OCI-LY1 (cell line): ENCODE results near the gene CDH3.

ENCODE experiments used
- H2AFZ ChIP-seq: fragments of 200-600 bp; sonication (generic), shearing (Covaris generic); 2 replicates; pipeline ENCODE4 v1.6.0; 2014; ENCODE audit warnings: antibody characterized with exemption, mild to moderate bottlenecking, low read length
- H3F3A ChIP-seq: fragments of 200-600 bp; sonication (generic), shearing (Covaris generic); 2 replicates; pipeline ENCODE4 v1.6.0; 2014; ENCODE audit warnings: mild to moderate bottlenecking, antibody characterized with exemption, low read length, moderate library complexity; ENCODE audit not compliant: insufficient read depth
- H3K27ac ChIP-seq: fragments of 200-600 bp; sonication (generic); 2 replicates; pipeline ENCODE4 v1.5.1; 2014; ENCODE audit warnings: low read length, mixed run types, mild to moderate bottlenecking, low read depth; ENCODE audit not compliant: poor library complexity, severe bottlenecking
- H3K27me3 ChIP-seq: fragments of 200-600 bp; sonication (generic); 2 replicates; pipeline ENCODE4 v1.6.0; 2014; ENCODE audit warnings: antibody characterized with exemption, mild to moderate bottlenecking, low read length, moderate library complexity; ENCODE audit not compliant: insufficient read depth
- H3K36me3 ChIP-seq: fragments of 200-600 bp; sonication (generic); 2 replicates; pipeline ENCODE4 v1.6.1; 2014; ENCODE audit warnings: mild to moderate bottlenecking, antibody characterized with exemption, low read length, moderate library complexity, mixed read lengths; ENCODE audit not compliant: insufficient read depth
- H3K4me1 ChIP-seq: fragments of 200-600 bp; sonication (generic); 2 replicates; pipeline ENCODE4 v1.5.1; 2014; ENCODE audit warnings: mild to moderate bottlenecking, low read length, moderate library complexity; ENCODE audit not compliant: insufficient read depth, severe bottlenecking
- H3K4me2 ChIP-seq: fragments of 200-600 bp; sonication (generic), shearing (Covaris generic); 2 replicates; pipeline ENCODE4 v1.6.1; 2014; ENCODE audit warnings: low read length
- H3K4me3 ChIP-seq: fragments of 200-600 bp; sonication (generic); 2 replicates; pipeline ENCODE4 v1.5.1; 2014; ENCODE audit warnings: low read length, low read depth, mild to moderate bottlenecking, mixed read lengths; ENCODE audit not compliant: poor library complexity, severe bottlenecking
- H3K79me2 ChIP-seq: fragments of 200-600 bp; shearing (Covaris generic); 2 replicates; pipeline ENCODE4 v1.6.1; 2016; ENCODE audit warnings: mixed run types, low read length, mixed read lengths; ENCODE audit not compliant: insufficient read depth
- H3K9ac ChIP-seq: fragments of 200-600 bp; sonication (generic), shearing (Covaris generic); 2 replicates; pipeline ENCODE4 v1.6.1; 2014; ENCODE audit warnings: mild to moderate bottlenecking, low read length, mixed read lengths
- H3K9me2 ChIP-seq: fragments of 200-600 bp; sonication (generic), shearing (Covaris generic); 2 replicates; pipeline ENCODE4 v1.6.1; 2014; ENCODE audit warnings: low read depth, mild to moderate bottlenecking, low read length, mixed read lengths
- H3K9me3 ChIP-seq: fragments of 200-600 bp; shearing (Covaris generic); 2 replicates; pipeline ENCODE4 v1.6.1; 2014; ENCODE audit warnings: low read length, mixed read lengths
- H4K20me1 ChIP-seq: fragments of 200-600 bp; sonication (generic), shearing (Covaris generic); 2 replicates; pipeline ENCODE4 v1.6.0; 2016; ENCODE audit warnings: mild to moderate bottlenecking, low read length; ENCODE audit not compliant: insufficient read depth
- CTCF ChIP-seq: fragments of 200-600 bp; sonication (generic), shearing (Covaris generic); IDR thresholded peaks from 2 replicates; pipeline ENCODE4 v1.5.1; 2017; ENCODE audit warnings: mild to moderate bottlenecking, antibody characterized with exemption, low read length, moderate library complexity, mixed read lengths
- EZH2 ChIP-seq: fragments of 200-600 bp; sonication (generic), shearing (Covaris generic); IDR thresholded peaks from 2 replicates; pipeline ENCODE4 v1.8.0; 2017; ENCODE audit warnings: borderline replicate concordance, mixed run types, mild to moderate bottlenecking, antibody characterized with exemption, low read length, moderate library complexity, mixed read lengths

Gene CDH3

GRCh38 chr16:68612996-68613395, 32.1 kb upstream of the CDH3 start:
- no peak overlapping the region for H3K27ac ChIP-seq
- no peak overlapping the region for H3K4me2 ChIP-seq
- H3K9ac ChIP-seq, result no peak overlapping the region
- H3K9me3 ChIP-seq, result peaks cover 5% of the 10 kb centered on the region
- TF ChIP-seq EZH2, result no peak
- no peak overlapping the region for H2AFZ ChIP-seq
- no peak overlapping the region for H3K4me3 ChIP-seq
- H3K36me3 ChIP-seq, result no peaks in the 10 kb centered on the region; the same call in 1 of the 2 replicates
- no peaks in the 10 kb centered on the region for H4K20me1 ChIP-seq
- no peaks in the 10 kb centered on the region for H3K9me2 ChIP-seq
- H3K4me1 ChIP-seq, result no peaks in the 10 kb centered on the region
- H3K27me3 ChIP-seq, result 0 out of 2 replicates have a peak, but pooled peaks cover 5% of the 10 kb centered on the region
- H3K79me2 ChIP-seq, result no peaks in the 10 kb centered on the region
- no peaks in the 10 kb centered on the region for H3F3A ChIP-seq

GRCh38 chr16:68617734-68618133, 27.4 kb upstream of the CDH3 start:
- no peaks in the 10 kb centered on the region; the same call in 1 of the 2 replicates for H3K36me3 ChIP-seq
- TF ChIP-seq EZH2, result no peak

GRCh38 chr16:68626557-68626956, 18.6 kb upstream of the CDH3 start:
- Histone ChIP-seq H3K9ac (no peak overlapping the region), H3K4me1 (no peaks in the 10 kb centered on the region), H3K27ac (no peak overlapping the region), H3K4me3 (no peak overlapping the region), H2AFZ (no peak overlapping the region), H3K27me3 (no peaks in the 10 kb centered on the region), H3F3A (no peaks in the 10 kb centered on the region), H3K4me2 (no peak overlapping the region), H3K9me3 (no peaks in the 10 kb centered on the region), H3K36me3 (no peaks in the 10 kb centered on the region), H3K9me2 (no peaks in the 10 kb centered on the region), H4K20me1 (no peaks in the 10 kb centered on the region), H3K79me2 (no peaks in the 10 kb centered on the region)
- TF ChIP-seq EZH2 (no peak), CTCF (no peak)

More at GRCh38 chr16:68617734-68618133, 27.4 kb upstream of the CDH3 start:
- H3K4me2 ChIP-seq, result no peak overlapping the region
- H3K4me1 ChIP-seq, result no peaks in the 10 kb centered on the region
- no peaks in the 10 kb centered on the region for H4K20me1 ChIP-seq
- 0 out of 2 replicates have a peak, but pooled peaks cover 5% of the 10 kb centered on the region for H3K27me3 ChIP-seq
- no peaks in the 10 kb centered on the region for H3K9me2 ChIP-seq
- H3F3A ChIP-seq, result no peaks in the 10 kb centered on the region
- H3K9ac ChIP-seq, result no peak overlapping the region
- H3K4me3 ChIP-seq, result no peak overlapping the region
- no peak overlapping the region for H2AFZ ChIP-seq
- no peaks in the 10 kb centered on the region for H3K79me2 ChIP-seq
- H3K9me3 ChIP-seq, result peaks cover 5% of the 10 kb centered on the region
- no peak overlapping the region for H3K27ac ChIP-seq

- H3K27me3 ChIP-seq, result no peaks in the 10 kb centered on the region
- no peak overlapping the region for H3K4me2 ChIP-seq
- H3K9ac ChIP-seq, result no peak overlapping the region
- TF ChIP-seq EZH2 (no peak), CTCF (no peak)
- H3K9me3 ChIP-seq, result no peaks in the 10 kb centered on the region
- H3K27ac ChIP-seq, result no peak overlapping the region
- H3K4me1 ChIP-seq, result no peaks in the 10 kb centered on the region
- no peaks in the 10 kb centered on the region for H3K79me2 ChIP-seq
- no peaks in the 10 kb centered on the region for H4K20me1 ChIP-seq
- no peaks in the 10 kb centered on the region for H3F3A ChIP-seq
- no peak overlapping the region for H2AFZ ChIP-seq
- H3K4me3 ChIP-seq, result no peak overlapping the region
- H3K9me2 ChIP-seq, result no peaks in the 10 kb centered on the region
- no peaks in the 10 kb centered on the region for H3K36me3 ChIP-seq
These were observed 17.1 kb upstream of the CDH3 start for GRCh38 chr16:68627951-68628425.
